Trophoblast cell (in vitro differentiated cells and primary cell): ENCODE results near the gene UBXN1.

ENCODE experiments used
- DNase-seq, 2 donors: peaks; one replicate each; pipeline ENCODE4 v3.0.0-alpha.2; 2016
- H2AFZ ChIP-seq: 2 replicates; pipeline ENCODE4 v1.6.1; 2013; ENCODE audit warnings: low read length, moderate library complexity, mild to moderate bottlenecking; ENCODE audit not compliant: insufficient read depth, poor library complexity
- H2AK5ac ChIP-seq: 2 replicates; pipeline ENCODE4 v1.6.1; 2013; ENCODE audit warnings: mild to moderate bottlenecking, low read length
- H2BK120ac ChIP-seq: 2 replicates; pipeline ENCODE4 v1.6.1; 2013; ENCODE audit warnings: low read length, mild to moderate bottlenecking, moderate library complexity; ENCODE audit not compliant: insufficient read depth, poor library complexity
- H2BK12ac ChIP-seq: 2 replicates; pipeline ENCODE4 v1.6.1; 2013; ENCODE audit warnings: mild to moderate bottlenecking, low read length, moderate library complexity
- H2BK5ac ChIP-seq: 2 replicates; pipeline ENCODE4 v1.6.1; 2013; ENCODE audit warnings: low read length, low read depth, moderate library complexity, mild to moderate bottlenecking; ENCODE audit not compliant: poor library complexity
- H3K14ac ChIP-seq: 2 replicates; pipeline ENCODE4 v1.6.1; 2013; ENCODE audit warnings: mild to moderate bottlenecking, low read length
- H3K18ac ChIP-seq: 2 replicates; pipeline ENCODE4 v1.6.1; 2013; ENCODE audit warnings: mild to moderate bottlenecking, low read length
- H3K23ac ChIP-seq: 2 replicates; pipeline ENCODE4 v1.6.1; 2013; ENCODE audit warnings: low read length
- H3K27ac ChIP-seq: 2 replicates; pipeline ENCODE4 v1.5.1; 2013; ENCODE audit warnings: low read depth, mild to moderate bottlenecking, inconsistent platforms, low read length, moderate library complexity
- H3K27me3 ChIP-seq: 2 replicates; pipeline ENCODE4 v1.6.1; 2013; ENCODE audit warnings: inconsistent platforms, mild to moderate bottlenecking, low read length, moderate library complexity; ENCODE audit not compliant: insufficient read depth
- H3K36me3 ChIP-seq, 2 experiments: 1 replicate in 1 of 2; 2 replicates in 1 of 2; pipeline ENCODE4 v1.6.1; 2013; ENCODE audit warnings: low read length in 2 of 2, mild to moderate bottlenecking in 2 of 2, moderate library complexity in 1 of 2; ENCODE audit not compliant: insufficient read depth in 2 of 2, control insufficient read depth in 1 of 2
- H3K4ac ChIP-seq: 2 replicates; pipeline ENCODE4 v1.6.1; 2013; ENCODE audit warnings: low read depth, mild to moderate bottlenecking, low read length, moderate library complexity
- H3K4me1 ChIP-seq, 2 experiments: 1 replicate in 1 of 2; 2 replicates in 1 of 2; pipeline ENCODE4 v1.6.1; 2013; ENCODE audit warnings: low read length in 2 of 2, mild to moderate bottlenecking in 2 of 2, moderate library complexity in 1 of 2; ENCODE audit not compliant: insufficient read depth in 2 of 2, control insufficient read depth in 1 of 2
- H3K4me2 ChIP-seq: 2 replicates; pipeline ENCODE4 v1.6.1; 2013; ENCODE audit warnings: inconsistent platforms, mild to moderate bottlenecking, low read length, moderate library complexity
- H3K4me3 ChIP-seq: 2 replicates; pipeline ENCODE4 v1.5.1; 2013; ENCODE audit warnings: mild to moderate bottlenecking, low read depth, low read length, inconsistent platforms
- H3K79me1 ChIP-seq: one replicate; pipeline ENCODE4 v1.6.1; 2013; ENCODE audit warnings: low read length
- H3K79me2 ChIP-seq: 2 replicates; pipeline ENCODE4 v1.6.1; 2013; ENCODE audit warnings: low read length, mild to moderate bottlenecking; ENCODE audit not compliant: control insufficient read depth, insufficient read depth, poor library complexity
- H3K9ac ChIP-seq: 2 replicates; pipeline ENCODE4 v1.6.1; 2013; ENCODE audit warnings: mild to moderate bottlenecking, low read length
- H3K9me3 ChIP-seq: 2 replicates; pipeline ENCODE4 v1.6.1; 2013; ENCODE audit warnings: low read depth, mild to moderate bottlenecking, control low read depth, inconsistent platforms, low read length; ENCODE audit not compliant: insufficient read depth
- H4K12ac ChIP-seq: 2 replicates; pipeline ENCODE4 v1.6.1; 2013; ENCODE audit warnings: low read depth, mild to moderate bottlenecking, low read length, moderate library complexity
- H4K8ac ChIP-seq: 2 replicates; pipeline ENCODE4 v1.6.1; 2013; ENCODE audit warnings: low read depth, mild to moderate bottlenecking, low read length, moderate library complexity
- H4K91ac ChIP-seq: one replicate; pipeline ENCODE4 v1.6.1; 2013; ENCODE audit warnings: low read depth, mild to moderate bottlenecking, low read length, moderate library complexity
- WGBS: extraction: QIAGEN DNeasy Blood & Tissue Kit; methylation state at CpG from one replicate; pipeline ENCODE4 v1.1.7; 2013; ENCODE audit warnings: missing lambda C conversion rate; ENCODE audit not compliant: insufficient read length, insufficient coverage; ENCODE audit errors: extremely low coverage; 5-methylcytosine and 5-hydroxymethylcytosine counted together

Gene UBXN1

GRCh38 chr11:62724171-62724570 lies 45.3 kb upstream of the UBXN1 start:
- Histone ChIP-seq H2AK5ac (no peak overlapping the region), H4K12ac (no peak overlapping the region), H3K9me3 (no peaks in the 10 kb centered on the region), H3K79me2 (peaks cover 30% of the 10 kb centered on the region), H3K36me3 (peaks cover 27 to 41% of the 10 kb centered on the region in 2 experiments), H2AFZ (no peak overlapping the region), H2BK5ac (no peak overlapping the region), H4K91ac (no peak overlapping the region), H3K27ac (no peak overlapping the region), H3K4me1 (no peaks in the 10 kb centered on the region), H2BK120ac (no peak overlapping the region), H3K4ac (peak overlapping the region; percentile 77), H4K8ac (no peak overlapping the region), H2BK12ac (no peak overlapping the region), H3K23ac (no peak overlapping the region), H3K79me1 (peaks cover 22% of the 10 kb centered on the region), H3K18ac (no peak overlapping the region), H3K9ac (no peak overlapping the region), H3K4me2 (no peak overlapping the region), H3K4me3 (no peak overlapping the region), H3K27me3 (no peaks in the 10 kb centered on the region), H3K14ac (no peak overlapping the region)
- no peak for DNase-seq
- no CpG with 5 or more reads among the region's 8 CpGs for WGBS

GRCh38 chr11:62721994-62722393 lies 43.1 kb upstream of the UBXN1 start:
- Histone ChIP-seq H4K12ac (no peak overlapping the region), H4K91ac (no peak overlapping the region), H3K14ac (no peak overlapping the region)

DNA sequence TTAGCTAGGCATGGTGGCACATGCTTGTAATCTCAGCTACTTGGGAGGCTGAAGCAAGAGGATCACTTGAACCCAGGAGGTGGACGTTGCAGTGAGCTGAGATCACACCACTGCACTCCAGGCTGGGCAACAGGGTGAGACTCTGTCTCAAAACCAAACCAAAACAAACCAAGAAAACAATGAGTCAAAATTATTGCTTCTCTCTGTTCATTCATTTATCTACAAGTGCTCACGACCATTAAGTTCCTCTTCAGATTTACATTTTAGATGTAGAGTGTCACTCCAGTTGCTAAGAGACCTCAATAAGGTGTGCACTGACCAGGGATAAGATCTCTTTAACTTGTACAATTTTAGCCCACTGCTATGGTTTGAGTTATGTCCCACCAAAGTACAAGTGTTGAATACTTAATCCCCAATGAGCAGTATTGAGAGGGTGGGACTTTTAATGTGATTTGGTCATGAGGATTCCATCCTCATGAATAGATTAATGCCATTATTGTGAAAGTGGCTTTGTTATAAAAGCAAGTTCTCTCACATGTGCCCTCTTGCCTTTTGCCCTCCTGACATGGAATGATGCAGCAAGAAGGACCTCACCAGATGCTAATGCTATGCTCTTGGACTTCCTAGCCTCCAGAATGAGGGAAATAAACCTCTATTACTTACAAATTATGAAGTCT lies 40.6 kb upstream of the UBXN1 start:
- Histone ChIP-seq H3K18ac (no peak overlapping the region), H3K14ac (no peak overlapping the region), H3K4me1 (no peaks in the 10 kb centered on the region), H4K8ac (no peak overlapping the region), H3K4me2 (no peak overlapping the region), H2AFZ (no peak overlapping the region), H3K27ac (no peak overlapping the region), H3K23ac (no peak overlapping the region), H2AK5ac (no peak overlapping the region), H4K91ac (no peak overlapping the region), H3K4ac (no peak overlapping the region), H3K4me3 (no peak overlapping the region), H2BK120ac (no peak overlapping the region), H2BK5ac (no peak overlapping the region), H2BK12ac (no peak overlapping the region), H3K79me1 (no peaks in the 10 kb centered on the region), H4K12ac (no peak overlapping the region), H3K9me3 (peaks cover 1% of the 10 kb centered on the region), H3K36me3 (peaks cover 54 to 80% of the 10 kb centered on the region in 2 experiments), H3K27me3 (no peaks in the 10 kb centered on the region), H3K79me2 (peaks cover 2% of the 10 kb centered on the region), H3K9ac (no peak overlapping the region)
- no CpG with 5 or more reads among the region's 2 CpGs for WGBS
- DNase-seq: no peak

More at GRCh38 chr11:62721994-62722393, 43.1 kb upstream of the UBXN1 start:
- Histone ChIP-seq H3K18ac (no peak overlapping the region), H2BK120ac (no peak overlapping the region), H4K8ac (no peak overlapping the region), H3K36me3 (peaks cover 41 to 59% of the 10 kb centered on the region in 2 experiments), H2BK5ac (no peak overlapping the region), H3K4ac (no peak overlapping the region), H3K4me1 (no peaks in the 10 kb centered on the region), H3K4me3 (no peak overlapping the region), H3K9ac (no peak overlapping the region), H3K79me1 (peaks cover 9% of the 10 kb centered on the region), H2BK12ac (no peak overlapping the region), H2AFZ (no peak overlapping the region), H3K9me3 (no peaks in the 10 kb centered on the region), H3K79me2 (peaks cover 21% of the 10 kb centered on the region), H3K4me2 (no peak overlapping the region), H3K27me3 (no peaks in the 10 kb centered on the region), H3K27ac (no peak overlapping the region), H3K23ac (no peak overlapping the region), H2AK5ac (no peak overlapping the region)
- peak in 1 of 2 donors; percentile 29 for DNase-seq
- no CpG with 5 or more reads among the region's 7 CpGs for WGBS

GRCh38 chr11:62716816-62717215 lies 37.9 kb upstream of the UBXN1 start:
- Histone ChIP-seq H2BK120ac (no peak overlapping the region), H3K14ac (no peak overlapping the region), H3K9ac (no peak overlapping the region), H4K8ac (no peak overlapping the region), H3K27ac (no peak overlapping the region), H3K4ac (no peak overlapping the region), H3K36me3 (peaks cover 46 to 75% of the 10 kb centered on the region in 2 experiments), H3K23ac (no peak overlapping the region), H3K79me1 (no peaks in the 10 kb centered on the region), H3K18ac (no peak overlapping the region), H2BK5ac (no peak overlapping the region), H3K27me3 (no peaks in the 10 kb centered on the region), H4K91ac (no peak overlapping the region), H2BK12ac (no peak overlapping the region), H3K4me3 (no peak overlapping the region), H3K79me2 (no peaks in the 10 kb centered on the region), H3K4me2 (no peak overlapping the region), H3K4me1 (no peaks in the 10 kb centered on the region), H2AK5ac (no peak overlapping the region), H2AFZ (no peak overlapping the region), H3K9me3 (peaks cover 1% of the 10 kb centered on the region), H4K12ac (no peak overlapping the region)
- WGBS: no CpG with 5 or more reads among the region's 11 CpGs
- no peak for DNase-seq
